GM20000 (cell line): ENCODE measurements around the gene DENND4B.

Source experiments
- DNase-seq: peaks from one replicate; pipeline ENCODE4 v3.0.0; 2012; ENCODE audit warnings: low spot score
- CTCF ChIP-seq: IDR thresholded peaks from 2 replicates; pipeline ENCODE4 v1.5.1; 2012; ENCODE audit warnings: mild to moderate bottlenecking, control low read depth; ENCODE audit errors: extremely low read depth, missing control alignments

The DENND4B gene

DNA sequence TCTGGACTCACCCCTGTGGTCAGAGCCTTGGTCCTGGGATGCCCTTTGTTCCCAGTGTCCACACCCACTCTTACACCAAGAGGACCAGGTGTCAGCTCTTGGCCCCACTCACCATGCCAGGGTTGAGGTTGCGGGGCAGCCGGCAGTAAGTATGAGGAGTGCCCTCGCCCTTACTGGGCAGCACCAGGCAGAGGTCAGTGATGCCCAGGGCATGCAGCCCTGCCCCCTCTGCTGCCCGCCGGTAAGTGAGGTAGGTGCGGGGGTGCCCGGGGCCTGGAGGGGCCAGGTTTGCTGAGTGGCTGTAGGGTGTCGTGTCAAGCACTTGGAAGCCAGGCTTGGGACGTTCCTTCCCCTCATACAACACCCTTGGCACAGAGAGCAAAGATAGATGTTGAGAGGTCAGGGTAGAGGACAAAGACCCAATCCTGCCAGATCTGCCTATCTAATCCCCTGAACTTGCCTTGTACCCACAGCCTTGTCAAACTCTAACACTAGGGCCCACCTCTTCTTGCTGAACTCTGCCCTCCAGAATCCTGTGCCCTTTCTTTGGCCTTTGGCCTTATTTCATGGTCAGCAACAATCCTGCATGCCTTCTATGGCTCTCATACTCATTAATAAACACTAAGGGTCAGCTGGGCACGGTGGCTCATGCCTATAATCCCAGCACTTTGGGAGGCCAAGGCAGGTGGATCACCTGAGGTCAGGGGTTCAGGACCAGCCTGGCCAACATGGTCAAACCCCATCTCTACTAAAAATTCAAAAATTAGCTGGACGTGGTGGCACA, 3.6 kb downstream of the DENND4B start:
- no peak for TF ChIP-seq CTCF
- no peak for DNase-seq

- DNase-seq, result no peak
- no peak for TF ChIP-seq CTCF
Measured at GRCh38 chr1:153941826-153942725, 4.4 kb downstream of the DENND4B start.

DNA sequence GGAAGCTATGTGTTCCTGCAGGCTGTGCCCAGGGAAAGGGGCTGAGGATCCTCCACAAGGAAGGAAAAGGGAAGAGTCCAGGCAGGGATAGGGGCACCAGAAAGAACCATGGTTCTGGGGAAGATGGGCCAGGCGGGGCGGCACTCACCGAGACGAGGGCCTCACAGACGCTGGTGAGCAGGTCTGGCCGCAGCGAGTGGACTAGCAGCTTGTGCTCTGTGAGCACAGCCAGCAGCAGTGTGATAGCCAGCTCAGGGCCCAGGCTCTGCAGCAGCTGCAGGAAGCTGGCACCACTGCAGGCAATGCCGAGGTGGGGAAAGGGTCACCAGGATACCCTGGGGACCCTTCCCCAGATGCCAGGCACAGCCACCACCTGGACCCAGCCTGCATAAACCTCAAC, 5.8 kb downstream of the DENND4B start:
- no peak for DNase-seq

DNA sequence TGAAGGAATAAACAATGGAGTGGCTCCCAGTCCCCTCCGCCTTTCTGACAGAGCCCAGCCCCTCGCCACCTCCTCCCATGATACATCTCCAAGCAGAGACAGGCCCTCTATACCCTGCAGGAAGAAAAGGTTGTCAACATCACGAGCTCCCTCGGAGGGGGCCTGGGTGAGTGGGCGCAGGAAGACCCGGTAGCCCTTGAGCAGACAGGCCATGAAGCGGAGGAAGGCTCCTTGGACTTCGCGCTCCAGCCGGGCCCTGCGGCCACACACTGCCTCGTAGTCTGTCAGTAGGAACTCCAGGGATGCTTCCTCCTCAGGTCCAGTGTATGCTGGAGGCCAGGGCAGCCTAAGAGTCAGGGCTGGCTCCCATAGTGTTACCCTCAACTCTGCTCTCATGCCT, 7.0 kb downstream of the DENND4B start:
- no peak for DNase-seq
- no peak for TF ChIP-seq CTCF

More for the DNA sequence above, 5.8 kb downstream of the DENND4B start:
- TF ChIP-seq CTCF, result no peak

DNA sequence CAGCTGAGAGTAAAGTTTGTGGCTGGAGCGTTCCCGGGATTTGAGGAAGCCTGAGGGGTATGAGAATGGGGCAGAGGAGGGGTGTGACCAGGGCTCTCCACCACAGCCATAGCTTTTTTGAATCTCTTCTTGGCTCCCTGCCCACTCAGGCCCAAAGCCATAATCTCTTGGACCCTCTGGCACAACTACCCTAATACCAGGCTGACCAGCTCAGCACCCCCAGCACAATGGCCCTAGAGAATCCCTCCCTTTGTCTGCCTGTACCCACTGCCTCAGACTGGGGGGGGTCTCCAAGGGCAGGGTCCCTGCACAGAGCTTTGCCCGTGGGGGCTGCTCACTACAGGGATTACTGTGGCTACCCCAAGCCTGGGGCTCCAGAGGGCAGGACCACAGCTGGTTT, 7.5 kb downstream of the DENND4B start:
- DNase-seq, result no peak
- TF ChIP-seq CTCF, result no peak

GRCh38 chr1:153937331-153937730, 9.2 kb downstream of the DENND4B start:
- no peak for DNase-seq
- no peak for TF ChIP-seq CTCF

DNA sequence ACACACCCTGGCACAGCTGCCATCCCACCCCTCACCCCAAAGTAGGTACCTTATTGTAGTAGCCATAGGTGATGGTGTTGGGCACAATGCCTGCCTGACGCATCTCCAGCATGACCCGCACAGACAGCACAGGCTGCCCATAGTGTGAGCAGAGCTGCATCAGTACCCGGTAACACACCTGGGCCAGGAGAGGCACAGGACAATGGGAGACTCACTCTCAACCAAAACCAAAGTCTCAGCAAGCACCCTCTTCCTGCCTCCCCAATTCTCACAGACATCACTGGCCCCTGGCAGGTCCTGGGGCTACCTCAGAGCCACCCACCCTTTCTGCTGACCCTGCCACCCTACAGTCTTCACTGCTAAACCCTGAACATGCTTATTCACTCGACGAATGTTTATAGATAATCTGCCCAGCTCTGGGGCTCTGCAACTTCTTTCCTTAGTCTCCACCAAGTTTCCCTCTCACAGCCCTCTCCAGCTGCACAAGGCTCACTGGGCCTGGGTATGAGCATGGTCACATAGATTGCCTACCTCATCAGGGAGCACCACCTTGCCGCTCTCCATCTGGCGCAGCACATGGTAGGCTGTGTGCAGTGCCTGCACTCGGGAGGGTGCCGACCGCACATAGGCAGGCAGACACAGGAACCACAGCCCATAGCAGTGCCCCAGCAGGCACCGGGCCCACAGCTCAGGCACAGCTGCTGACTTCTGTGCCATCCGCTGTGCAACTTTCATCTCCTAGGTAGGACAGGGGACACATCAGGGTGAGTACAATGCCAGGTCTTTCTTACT, 10.3 kb downstream of the DENND4B start:
- no peak for DNase-seq
- no peak for TF ChIP-seq CTCF
